NCI-H226 (cell line): ENCODE data around the gene EDN2.

Experiments used
- DNase-seq: peaks from one replicate; pipeline ENCODE4 v3.0.0-alpha.2; 2015

Gene EDN2

DNA sequence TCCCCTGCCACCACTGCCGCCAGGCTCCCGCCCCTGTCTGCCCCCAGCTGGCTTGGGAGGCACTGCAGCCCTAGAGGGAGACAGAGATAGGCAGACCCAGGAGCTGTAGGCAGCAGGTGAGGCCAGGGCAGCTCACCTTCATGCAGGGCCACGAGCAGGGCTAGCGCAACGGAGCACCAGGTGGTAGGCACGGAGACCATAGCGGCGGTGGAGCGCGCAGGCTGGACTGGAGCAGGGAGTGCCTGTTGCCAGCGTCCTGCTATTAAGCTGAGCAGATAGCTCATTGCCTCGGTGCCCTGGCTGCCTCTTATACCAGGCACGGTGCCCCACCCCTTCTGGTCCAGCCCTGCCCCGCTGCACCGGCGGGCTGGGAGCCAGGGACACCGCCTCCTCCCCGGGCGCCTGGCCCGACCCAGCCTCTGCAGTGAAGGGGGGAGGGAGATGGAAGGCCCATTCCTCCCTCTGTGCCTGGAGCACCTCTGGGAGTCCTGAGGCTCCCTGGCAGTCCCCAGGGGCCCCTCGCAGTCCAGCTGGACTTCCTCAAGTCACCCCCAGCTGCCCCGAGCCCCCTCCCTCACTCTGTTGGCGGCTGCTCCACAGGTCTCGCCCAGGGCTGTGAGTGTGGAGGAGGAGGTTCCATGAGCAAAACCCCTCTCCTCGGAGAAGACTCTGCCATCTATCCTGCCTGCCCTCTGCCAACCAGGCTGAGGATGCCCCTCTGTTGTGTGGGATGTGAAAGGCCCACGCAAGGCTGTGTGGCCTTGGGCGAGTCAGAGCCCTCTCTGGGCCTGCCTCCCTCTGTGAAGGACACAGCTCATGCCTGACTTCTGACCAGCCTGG lies at the start of gene EDN2:
TSS of gene EDN2 (minus strand) at position 282 of the 840 bp plus-strand sequence. CDS start at position 200, 82 bp downstream.
- peak; percentile 65 for DNase-seq

DNA sequence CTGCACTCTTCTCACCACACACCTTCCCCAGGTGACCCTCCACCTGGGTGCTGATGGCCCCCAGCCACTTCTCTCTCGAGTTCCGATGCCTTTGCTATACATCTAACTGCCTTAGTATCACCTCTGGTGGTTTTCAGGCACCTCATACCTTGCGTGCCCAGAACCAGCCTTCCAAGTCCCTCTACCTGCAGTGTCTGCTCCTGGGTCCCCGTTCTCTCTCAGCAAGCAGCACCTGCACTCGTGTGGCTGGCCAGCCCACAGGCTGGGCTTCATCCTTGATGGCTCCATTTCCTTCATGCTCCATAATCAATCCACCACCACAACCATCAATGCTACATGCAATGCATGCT lies 49.2 kb upstream of the EDN2 start:
- no peak for DNase-seq

DNA sequence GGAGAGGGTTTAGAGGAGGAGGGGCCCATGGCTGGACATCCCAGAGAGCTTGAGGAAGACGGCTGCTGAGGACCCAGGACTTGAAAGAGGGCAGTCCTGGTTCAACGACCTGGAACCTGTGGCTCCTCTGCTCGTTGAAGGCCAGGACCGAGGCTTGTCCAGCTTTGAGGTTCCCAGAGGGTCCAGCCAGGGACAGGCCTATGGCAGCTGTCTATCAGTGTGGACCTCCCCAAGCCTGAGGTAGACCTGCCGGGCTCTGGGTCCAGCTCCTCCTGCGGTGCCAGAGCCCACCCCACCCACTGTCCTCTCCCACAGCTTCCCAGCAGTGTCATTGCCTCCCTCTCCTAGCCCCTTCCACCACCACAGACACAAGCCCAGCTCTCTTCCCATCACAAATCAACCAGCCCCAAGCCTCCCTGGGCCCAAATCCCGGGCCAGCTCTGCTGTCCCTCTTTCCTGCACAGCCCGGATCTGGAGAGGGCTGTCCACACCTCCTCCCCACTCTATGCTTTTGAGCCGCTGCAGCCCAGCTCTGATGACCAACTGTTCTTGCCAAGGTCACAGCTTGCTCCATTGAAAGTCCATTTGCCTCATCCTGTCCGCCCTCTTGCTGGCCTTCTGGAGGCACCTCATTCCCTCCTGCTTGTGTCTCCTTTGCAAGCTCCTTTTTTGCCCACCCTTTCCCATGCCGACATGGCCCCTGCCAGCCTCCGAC lies 48.7 kb upstream of the EDN2 start:
- DNase-seq = no peak

DNA sequence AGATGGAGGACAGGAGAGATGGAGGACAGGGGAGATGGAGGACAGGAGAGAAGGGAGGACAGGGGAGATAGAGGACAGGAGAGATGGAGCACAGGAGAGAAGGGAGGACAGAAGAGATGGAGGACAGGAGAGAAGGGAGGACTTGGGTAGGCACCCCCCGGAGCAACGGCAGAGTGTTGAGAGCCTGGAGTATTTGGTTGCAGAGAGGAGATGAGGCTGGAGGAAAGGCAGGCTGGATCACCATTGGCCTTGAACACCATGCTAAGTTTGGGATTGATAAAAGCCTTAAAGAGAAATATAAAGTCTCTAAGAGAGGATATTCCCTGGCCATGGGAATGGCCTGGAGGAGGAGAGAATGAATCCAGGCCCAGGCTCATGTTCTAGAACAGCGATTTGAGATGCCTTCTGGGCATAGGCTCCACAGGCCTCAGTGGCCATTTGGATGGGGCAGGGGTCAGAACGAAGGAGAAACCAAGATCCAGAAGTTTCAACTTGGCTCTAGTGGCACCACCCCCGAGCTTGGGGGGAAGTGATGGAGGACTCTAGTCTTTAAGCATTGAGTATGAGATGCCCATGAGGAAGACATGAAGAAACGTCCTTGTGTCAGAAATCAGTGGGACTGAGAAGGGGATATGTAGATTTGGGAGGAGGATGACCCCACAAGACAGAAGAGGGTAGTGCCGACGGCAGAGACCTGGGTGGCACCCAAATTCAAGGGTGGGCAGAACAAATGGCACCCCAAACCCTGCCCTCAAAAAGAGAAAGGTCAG lies 47.9 kb upstream of the EDN2 start:
- DNase-seq = no peak

DNA sequence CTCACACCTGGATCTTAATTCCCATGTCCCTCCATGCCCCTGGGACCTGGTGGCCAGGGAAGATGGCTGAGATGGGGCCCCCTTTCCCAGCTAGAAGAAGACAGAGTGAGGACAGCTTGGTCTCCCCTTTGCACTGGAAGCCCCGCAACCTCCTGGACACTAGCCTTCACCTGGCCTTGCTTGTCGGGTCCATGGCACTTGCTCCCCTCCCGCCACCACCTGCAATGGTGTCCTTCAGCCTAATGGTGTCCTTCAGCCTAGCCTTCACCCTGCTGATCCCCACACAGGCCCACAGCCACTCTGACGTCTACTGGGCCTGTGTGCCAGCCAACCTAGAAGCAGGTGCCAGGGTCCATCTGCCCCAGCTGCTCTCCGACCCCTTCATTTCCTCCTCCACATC lies 45.9 kb upstream of the EDN2 start:
- no peak for DNase-seq

DNA sequence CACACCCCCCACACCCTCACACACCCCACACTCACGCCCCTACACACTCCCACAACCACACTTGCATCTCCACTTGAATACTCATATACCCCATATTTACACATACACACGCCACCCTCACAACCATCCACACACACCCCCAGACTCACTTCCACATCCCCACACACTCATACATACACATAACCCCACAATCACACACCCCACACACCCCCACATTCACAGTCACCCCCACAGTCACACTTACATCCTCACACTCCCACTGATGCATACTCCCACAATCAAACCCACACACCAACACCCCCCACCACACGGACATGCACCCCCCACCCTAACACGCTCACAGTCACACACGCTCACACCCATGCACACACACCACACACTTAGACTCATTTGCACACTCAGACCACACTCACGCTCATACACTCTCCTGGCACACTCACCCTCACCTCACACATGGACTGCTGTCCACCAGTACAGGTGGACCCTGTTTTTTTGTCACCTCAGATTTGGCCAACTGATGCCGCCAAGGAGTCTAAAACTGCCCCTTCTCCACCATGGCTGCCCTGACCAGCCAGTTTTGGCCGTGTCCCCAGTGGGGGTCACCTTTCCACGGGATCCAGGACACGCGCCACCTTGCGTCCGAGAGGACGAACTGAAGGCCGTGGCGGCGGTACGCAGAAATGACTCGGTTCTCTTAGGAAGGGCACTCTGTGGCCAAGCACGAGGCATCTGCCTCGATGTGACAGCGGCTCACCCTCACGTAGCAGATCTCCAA lies 45.3 kb upstream of the EDN2 start:
- DNase-seq = no peak

DNA sequence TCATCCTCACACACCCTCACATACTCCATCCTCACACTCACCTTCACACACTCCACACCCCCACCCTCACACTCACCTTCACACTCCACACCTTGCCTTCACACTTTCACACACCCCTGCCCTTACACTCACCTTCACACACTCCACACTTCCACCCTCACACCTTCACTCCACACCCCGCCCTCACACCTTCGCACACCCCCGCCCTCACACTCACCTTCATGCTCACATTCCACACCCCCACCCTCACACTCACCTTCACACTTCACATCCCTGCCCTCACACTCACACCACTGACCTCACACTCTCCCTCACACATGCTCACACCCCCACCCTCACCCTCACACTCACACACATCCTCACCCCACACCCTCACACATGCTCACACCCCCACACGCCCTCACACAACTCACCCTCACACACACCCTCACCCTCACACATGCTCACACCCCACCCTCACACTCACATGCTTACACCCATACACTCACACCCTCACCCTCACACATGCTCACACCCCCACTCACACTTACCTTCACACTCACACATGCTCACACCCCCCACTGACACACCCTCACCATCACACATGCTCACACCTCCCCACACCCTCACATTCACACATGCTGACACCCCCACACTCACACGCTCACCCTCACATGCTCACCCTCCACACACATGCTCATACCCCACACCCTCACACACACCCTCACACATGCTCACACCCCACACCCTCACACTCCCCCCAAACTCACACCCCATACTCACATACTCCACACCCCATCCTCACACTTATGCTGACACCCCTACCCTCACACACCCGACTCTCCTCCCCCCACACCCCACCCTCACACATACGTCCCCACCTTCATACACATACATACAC lies 44.5 kb upstream of the EDN2 start:
- no peak for DNase-seq

DNA sequence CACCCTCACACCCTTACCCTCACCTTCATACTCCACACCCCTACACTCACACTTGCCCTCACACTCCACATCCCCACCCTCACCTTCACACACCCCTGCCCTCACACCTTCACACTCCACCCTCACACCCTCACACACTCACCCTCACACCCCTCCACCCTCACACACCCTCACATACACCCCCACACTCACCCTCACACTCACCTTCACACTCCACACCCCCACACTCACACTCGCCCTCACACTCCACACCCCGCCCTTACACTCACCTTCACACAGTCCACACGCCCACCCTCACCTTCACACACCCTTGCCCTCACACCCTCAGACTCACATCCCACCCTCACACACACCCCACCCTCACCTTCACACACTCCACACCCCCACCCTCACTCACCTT lies 43.6 kb upstream of the EDN2 start:
- DNase-seq = no peak

DNA sequence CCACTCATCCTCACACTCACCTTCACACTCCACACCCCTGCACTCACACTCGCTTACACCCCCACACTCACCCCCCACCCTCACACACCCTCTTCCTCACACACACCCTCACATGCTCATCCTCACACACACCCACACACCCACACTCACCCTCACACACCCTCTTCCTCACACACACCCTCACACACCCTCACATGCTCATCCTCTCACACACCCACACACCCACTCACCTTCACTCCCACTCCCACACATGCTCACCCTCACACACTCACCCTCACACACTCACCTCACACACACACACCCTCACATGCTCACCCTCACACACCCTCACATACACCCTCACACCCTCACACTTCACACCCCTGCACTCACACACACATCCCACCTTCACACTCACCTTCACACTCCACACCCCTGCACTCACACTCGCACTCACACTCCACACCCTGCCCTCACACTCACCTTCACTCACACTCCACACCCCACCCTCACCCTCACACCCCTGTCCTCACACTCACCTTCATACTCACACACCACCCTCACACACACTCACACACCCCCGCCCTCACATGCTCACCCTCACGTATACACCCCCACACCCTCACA lies 42.6 kb upstream of the EDN2 start:
- DNase-seq = no peak

DNA sequence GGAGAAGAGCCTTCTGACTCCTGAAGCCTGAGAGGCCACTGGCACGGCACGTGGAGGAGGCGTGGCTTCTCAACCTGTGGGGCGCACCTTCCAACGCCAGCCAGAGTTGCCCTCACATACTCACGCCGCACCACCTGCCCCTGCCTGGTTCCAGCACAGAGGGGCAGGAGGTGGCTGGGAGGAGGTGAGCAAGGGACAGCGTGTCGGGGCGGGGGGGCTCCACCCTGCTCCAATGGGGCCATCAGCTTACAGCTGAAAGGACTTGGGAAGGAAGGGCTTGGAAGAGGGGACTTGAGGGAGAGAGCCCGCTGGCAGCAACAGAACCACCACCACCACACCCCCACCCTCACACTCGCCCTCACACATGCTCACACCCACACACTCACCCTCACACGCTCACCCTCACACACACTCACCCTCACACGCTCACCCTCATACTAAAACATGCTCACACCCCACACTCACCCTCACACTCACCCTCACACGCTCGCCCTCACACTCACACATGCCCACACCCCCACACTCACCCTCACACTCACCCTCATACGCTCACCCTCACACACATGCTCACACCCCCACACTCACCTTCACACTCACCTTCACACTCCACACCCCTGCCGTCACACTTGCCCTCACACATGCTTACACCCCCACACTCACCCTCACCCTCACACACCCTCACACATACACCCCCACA lies 41.6 kb upstream of the EDN2 start:
- DNase-seq = no peak

DNA sequence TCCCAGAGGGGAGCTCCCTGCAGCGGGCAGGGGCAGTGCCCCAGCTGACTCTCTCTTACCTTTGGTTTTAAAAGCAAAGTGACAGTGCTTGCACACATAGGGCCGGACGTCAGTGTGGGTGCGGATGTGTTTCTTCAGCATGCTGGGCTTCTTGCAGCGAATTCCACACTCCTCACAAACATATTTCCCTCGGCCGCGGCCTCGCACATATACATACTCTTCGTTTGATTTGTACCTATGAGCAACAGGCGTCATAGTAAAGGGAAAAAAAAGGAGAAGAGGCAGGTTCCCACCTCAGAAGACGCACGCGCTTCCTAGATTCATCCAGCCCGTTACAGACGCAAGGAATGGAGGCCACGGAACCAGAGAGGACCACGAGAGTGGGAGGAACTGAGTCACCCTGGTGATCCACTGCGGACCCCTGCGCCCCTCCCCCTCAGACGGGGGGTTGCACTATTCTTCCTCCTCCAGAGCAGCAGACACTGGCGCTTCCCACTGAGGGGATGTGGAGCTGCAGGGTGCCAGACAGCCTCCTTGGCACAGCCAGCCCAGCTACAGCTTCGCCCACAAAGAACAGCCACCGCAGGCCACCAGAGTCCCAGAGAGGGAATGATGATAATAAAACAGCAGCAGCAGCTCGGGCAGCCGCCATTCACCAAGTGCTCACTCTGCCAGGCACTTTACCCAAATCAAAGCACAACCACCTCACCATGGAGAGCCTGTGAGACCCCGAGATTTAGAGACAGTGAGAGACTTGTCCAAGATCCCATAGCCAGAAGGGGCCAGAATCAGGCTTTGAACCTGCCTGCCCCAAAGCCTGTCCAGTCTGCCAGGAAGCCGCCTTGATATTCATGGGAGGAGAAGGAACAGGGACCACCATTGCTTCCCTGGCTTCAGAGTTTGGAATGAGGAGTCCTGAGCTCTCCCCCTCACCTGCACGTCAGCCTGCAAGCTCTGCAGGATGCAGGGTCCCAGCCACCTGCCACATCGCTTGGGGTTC lies 40.5 kb upstream of the EDN2 start:
- DNase-seq = no peak

DNA sequence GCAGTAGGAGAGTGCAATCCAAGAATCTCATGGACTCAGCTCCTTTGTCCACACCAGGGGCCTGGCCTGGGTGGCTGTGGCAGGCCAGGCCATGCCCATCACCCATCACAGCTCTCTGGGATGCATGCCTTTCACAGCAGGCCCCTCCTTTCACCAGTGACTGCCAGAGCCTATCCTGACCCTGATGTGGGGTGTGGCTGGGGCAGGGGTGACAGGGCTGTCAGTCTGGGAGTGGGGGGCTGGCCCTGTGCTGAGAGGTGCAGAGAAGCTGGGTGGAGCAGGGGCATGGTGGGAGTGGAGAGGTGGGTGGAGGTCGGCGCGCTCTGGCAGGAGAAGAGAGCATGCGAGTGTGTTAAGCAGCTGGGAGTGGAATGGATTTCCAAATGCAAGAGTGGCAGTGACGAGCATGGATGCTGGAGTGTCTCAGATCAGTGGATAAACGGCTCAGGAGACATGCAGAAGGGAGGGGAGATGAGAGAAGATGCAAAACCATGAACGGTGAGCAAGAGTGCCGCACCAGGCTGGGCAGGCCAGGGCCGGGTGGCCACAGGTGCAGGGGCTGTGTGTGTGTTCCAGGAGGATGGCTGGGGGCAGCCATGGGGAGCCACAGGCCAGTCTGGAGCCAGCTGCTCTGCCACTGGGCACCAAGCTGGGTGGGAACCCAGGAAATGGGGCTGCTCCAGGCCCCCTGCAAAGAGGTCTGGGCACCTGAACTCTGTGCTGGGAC lies 39.6 kb upstream of the EDN2 start:
- no peak for DNase-seq

DNA sequence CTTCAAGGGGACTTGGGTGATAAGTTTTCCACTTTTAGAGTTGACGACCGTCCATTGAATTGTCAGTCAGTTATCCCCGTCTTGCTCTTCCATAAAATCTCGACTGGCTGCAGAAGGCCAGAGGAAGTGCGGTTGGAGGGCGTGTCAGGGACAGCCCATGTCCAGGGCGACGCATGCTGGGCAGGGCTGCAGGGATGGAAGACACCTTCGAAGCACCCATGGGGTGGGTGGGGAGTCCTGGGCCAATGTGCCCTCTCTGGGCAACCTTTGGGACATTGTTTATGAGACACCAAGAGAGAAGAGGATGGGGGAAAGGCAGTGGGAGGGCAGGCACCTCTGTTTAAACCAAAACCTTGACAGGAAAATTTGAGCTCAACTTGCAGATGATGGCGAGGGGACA lies 38.6 kb upstream of the EDN2 start:
- no peak for DNase-seq

DNA sequence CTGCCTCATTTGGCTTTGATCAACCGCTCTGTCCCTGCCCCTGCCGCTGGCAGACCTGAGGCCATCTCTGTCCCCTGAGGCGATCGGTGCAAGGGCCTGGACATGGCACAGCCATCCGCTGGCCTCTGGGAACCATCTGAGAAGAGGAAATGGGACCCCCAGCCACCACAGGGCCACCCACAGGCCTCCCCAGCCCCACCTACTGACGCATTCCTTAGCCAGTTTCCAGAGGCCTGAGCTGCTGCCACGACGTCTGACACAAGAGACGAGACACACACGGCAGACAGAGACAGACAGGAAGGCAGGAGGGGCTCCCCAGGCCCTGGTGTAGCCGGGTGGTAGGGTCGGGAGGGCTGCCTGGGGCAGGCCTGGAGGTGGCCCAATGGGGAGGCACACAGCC lies 37.3 kb upstream of the EDN2 start:
- DNase-seq = no peak

DNA sequence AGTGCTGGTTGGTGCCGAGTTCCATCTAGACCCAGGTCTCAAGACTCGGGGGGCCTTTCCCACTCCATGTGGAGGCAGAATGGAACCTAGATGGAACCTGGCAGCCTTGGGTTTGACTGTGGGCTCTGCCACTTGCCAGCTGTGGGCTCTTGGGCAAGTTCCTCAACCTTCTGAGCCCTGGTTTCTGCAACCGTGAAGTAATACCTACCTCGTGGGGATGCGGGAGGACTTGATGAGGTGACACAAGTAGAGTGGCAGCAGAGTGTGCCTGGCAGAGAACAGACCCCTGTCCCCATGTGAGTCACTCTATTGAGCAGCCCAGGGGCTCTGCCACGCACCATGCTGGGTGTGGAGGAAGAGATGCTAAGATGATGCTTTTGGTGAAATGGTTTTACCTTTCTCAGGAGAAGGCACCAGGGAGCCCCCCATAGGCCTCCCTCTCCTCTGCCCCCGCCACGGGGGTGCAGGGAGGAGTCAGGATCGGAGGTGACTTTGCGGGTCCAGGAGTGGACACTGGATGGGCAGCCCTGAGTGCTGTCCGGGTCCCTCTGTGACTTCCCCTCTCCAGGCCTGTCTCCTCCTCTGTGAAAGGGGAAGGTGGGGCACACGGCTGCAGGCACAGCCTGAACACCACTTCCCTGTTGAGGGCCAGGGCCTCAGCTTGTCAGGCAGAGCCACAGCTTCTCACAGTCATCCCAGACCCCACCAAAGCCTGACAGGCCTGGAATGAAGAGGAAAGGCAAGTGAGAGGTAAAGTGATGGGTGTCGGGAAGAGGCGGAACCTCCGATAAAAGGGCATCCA lies 36.7 kb upstream of the EDN2 start:
- no peak for DNase-seq

DNA sequence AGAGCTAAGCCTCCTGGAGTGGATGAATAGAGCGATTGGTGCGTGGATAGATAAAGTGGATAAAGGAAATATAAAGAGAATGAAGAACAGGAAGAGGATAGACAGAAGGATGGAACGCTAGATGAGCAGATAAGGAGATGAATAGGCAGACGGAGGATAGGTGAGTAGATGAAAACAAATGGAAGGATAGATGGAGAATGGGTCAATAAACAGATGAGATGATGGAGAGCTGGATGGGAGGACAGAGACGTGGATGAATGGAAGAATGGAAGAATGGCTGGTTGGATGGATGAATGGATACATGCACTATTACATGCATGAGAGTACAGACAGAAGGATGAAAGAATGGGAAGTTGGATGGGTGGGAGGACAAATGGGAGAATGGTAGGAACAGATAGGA lies 35.2 kb upstream of the EDN2 start:
- DNase-seq = no peak

DNA sequence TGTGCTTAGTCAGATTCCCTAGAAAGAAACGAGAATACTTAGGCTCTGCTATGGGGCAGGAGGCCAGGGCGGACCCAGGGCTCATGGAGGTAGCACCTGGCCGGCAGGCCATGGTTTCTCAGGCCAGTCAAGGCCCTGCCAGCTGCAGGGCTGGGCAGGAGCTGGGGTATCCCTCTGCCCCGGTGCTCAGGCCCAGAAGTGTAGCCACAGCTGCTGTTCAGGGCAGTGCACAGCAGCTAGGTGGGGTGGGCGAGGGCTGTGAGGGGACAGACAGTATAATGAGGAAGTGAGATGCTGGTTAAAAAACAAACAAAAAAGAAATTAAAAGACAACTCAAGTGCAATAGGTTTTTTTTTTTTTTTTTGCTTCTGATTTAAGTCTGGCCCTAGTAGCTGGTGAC lies 34.0 kb upstream of the EDN2 start:
- DNase-seq = no peak

DNA sequence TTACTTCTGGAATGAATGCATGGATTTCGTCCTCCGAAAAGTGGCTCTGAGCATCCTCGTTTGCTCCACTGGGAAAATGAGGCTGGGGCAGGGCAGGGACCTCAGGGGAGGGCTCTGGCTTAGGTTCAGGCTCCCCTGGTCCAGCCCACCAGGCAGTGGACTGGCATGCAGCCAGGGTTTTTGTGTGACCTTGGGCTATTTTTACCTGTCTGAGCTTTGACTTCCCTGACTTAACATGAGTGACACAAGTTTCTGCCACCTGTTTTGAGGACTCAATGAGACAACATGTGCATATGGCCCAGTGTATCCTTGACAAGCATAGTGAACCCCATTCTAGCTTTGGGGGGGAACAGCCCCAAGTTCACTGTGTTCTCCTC lies 32.6 kb upstream of the EDN2 start:
- no peak for DNase-seq
